ENCODE results near the gene UPF3A. TPM values are rescaled to one million over a fixed set of nuclear protein-coding genes. Genes with fewer than 3 reads are reported as not detected.

Gene UPF3A
- polyA plus RNA-seq, 2 of the 4 experiments (the other 2 are of a cell fraction), result 51.0 to 62.6 TPM

GRCh38 chr13:114288157-114288591, 6.8 kb downstream of the UPF3A start:
- CTCF ChIA-PET, result no interaction called here
- TF ChIP-seq HOXA7 (CRISPR knock-in tag; IDR thresholded peaks at IDR 0.05) (no peak), ZSCAN20 (CRISPR knock-in tag; IDR thresholded peaks at IDR 0.05) (no peak), EHMT2 (IDR thresholded peaks at IDR 0.05; ENCODE audit: low read depth) (no peak), E2F6 (IDR thresholded peaks at IDR 0.05; ENCODE audit: borderline replicate concordance, low read depth) (no peak), BHLHE40 (IDR thresholded peaks at IDR 0.05; ENCODE audit: low read depth, low read length) (no peak), CEBPB (IDR thresholded peaks at IDR 0.05) (no peak), KDM1A (IDR thresholded peaks at IDR 0.05; ENCODE audit: low read depth) (no peak), MAX (IDR thresholded peaks at IDR 0.05) (no peak), EP300 (IDR thresholded peaks at IDR 0.05) (no peak), TP53 (CRISPR knock-in tag; IDR thresholded peaks at IDR 0.05) (no peak), CBX8 (IDR thresholded peaks at IDR 0.05) (no peak), SREBF2 (IDR thresholded peaks at IDR 0.05) (no peak), FOSB (CRISPR knock-in tag; IDR thresholded peaks at IDR 0.05) (no peak), MYC (IDR thresholded peaks at IDR 0.05; ENCODE audit: borderline replicate concordance, low read length) (no peak)
- H3K9me3 ChIP-seq, result no peaks in the 10 kb centered on the region

GRCh38 chr13:114296448-114296847, 15.0 kb downstream of the UPF3A start:
- Histone ChIP-seq H3K4me3 (no peak overlapping the region), H3K27ac (no peak overlapping the region), H3K4me2 (no peak overlapping the region), H3K9me3 (no peaks in the 10 kb centered on the region), H3K4me1 (no peaks in the 10 kb centered on the region)
- TF ChIP-seq MAFK (IDR thresholded peaks at IDR 0.05; ENCODE audit: partially characterized antibody) (peak; percentile 78), ZNF302 (CRISPR knock-in tag; IDR thresholded peaks at IDR 0.05) (no peak), TP53 (CRISPR knock-in tag; IDR thresholded peaks at IDR 0.05) (no peak)
- WGBS (ENCODE audit: missing lambda C conversion rate), result 89% methylated on average over 10 of the region's 10 CpGs
- POLR2A ChIA-PET, result no interaction called here
- CTCF ChIA-PET, result no interaction called here
- DNase-seq (ENCODE audit: low read depth in 1 of 2, low spot score in 1 of 2), result no peak
- ATAC-seq, result no peak
- no peak for FAIRE-seq

More at GRCh38 chr13:114288157-114288591, 6.8 kb downstream of the UPF3A start:
- no peak overlapping the region for H3K27ac ChIP-seq
- peaks cover 10% of the 10 kb centered on the region; the same call in 1 of the 3 replicates for H3K4me1 ChIP-seq
- no peak overlapping the region for H3K4me3 ChIP-seq
- ATAC-seq (no peak), DNase-seq (ENCODE audit: low read depth in 1 of 2, low spot score in 1 of 2) (no peak), FAIRE-seq (no peak)
- 86% methylated on average over 8 of the region's 8 CpGs for WGBS (ENCODE audit: missing lambda C conversion rate)
- POLR2A ChIA-PET, result no interaction called here
- no peak overlapping the region for H3K4me2 ChIP-seq

GRCh38 chr13:114296902-114297301, 15.5 kb downstream of the UPF3A start:
- H3K4me1 ChIP-seq, result no peaks in the 10 kb centered on the region
- TF ChIP-seq KDM5A (IDR thresholded peaks at IDR 0.05), result no peak
- no peak for TF ChIP-seq ELK1 (IDR thresholded peaks at IDR 0.05; ENCODE audit: low read depth, low read length)
- TF ChIP-seq CBX8 (IDR thresholded peaks at IDR 0.05), result no peak
- no peak for TF ChIP-seq RAD21 (conservative IDR thresholded peaks at IDR 0.05 in 1 of 2, IDR thresholded peaks at IDR 0.05 in 1 of 2)
- TF ChIP-seq RNF2 (IDR thresholded peaks at IDR 0.05; ENCODE audit: borderline replicate concordance, low read depth), result no peak
- TF ChIP-seq FOXS1 (CRISPR knock-in tag; IDR thresholded peaks at IDR 0.05), result no peak
- TF ChIP-seq NPAS2 (CRISPR knock-in tag; IDR thresholded peaks at IDR 0.05; ENCODE audit: borderline replicate concordance), result no peak
- no peak for TF ChIP-seq ZFP36 (IDR thresholded peaks at IDR 0.05; ENCODE audit: borderline replicate concordance, partially characterized antibody)
- no peak for TF ChIP-seq EP300 (IDR thresholded peaks at IDR 0.05)
- TF ChIP-seq TFCP2L1 (CRISPR knock-in tag; IDR thresholded peaks at IDR 0.05), result no peak
- TF ChIP-seq POLR2A (IDR thresholded peaks at IDR 0.05; ENCODE audit: low read length), result no peak
- no peak for TF ChIP-seq SREBF2 (IDR thresholded peaks at IDR 0.05)
- no peak for TF ChIP-seq TP53 (CRISPR knock-in tag; IDR thresholded peaks at IDR 0.05)
- TF ChIP-seq RARB (CRISPR knock-in tag; IDR thresholded peaks at IDR 0.05), result no peak
- TF ChIP-seq ATOH8 (CRISPR knock-in tag; IDR thresholded peaks at IDR 0.05; ENCODE audit: low read depth), result no peak
- TF ChIP-seq HOXB5 (CRISPR knock-in tag; IDR thresholded peaks at IDR 0.05), result no peak
- no peak overlapping the region for H3K4me2 ChIP-seq
- FAIRE-seq (no peak), ATAC-seq (no peak), DNase-seq (ENCODE audit: low read depth in 1 of 2, low spot score in 1 of 2) (no peak)
- no peak overlapping the region for H3K4me3 ChIP-seq
- H3K9me3 ChIP-seq, result no peaks in the 10 kb centered on the region
- no peak overlapping the region for H3K27ac ChIP-seq
- CTCF ChIA-PET, result no interaction called here
- POLR2A ChIA-PET, result no interaction called here
- WGBS (ENCODE audit: missing lambda C conversion rate), result 91% methylated on average over 5 of the region's 5 CpGs

Data from A549 (cell line).